Esophagus squamous epithelium (tissue), 5 donors: Measurements from ENCODE around the gene POC1B. TPM values are rescaled to one million over a fixed set of nuclear protein-coding genes. Genes with fewer than 3 reads are reported as not detected.

Experiments used
- DNase-seq: peaks from one replicate; lab custom pipeline; 2025; lab: John Stamatoyannopoulos, UW
- H3K27ac ChIP-seq, 4 donors: fragments of 200-600 bp; sonication (generic); one replicate each; pipeline ENCODE4 v1.5.1; 2016 to 2019; ENCODE audit warnings: mild to moderate bottlenecking in 1 of 4
- H3K27me3 ChIP-seq, 4 donors: fragments of 200-600 bp; sonication (generic); 1 replicate in 3 of 4; 2 replicates in 1 of 4; pipeline versions ENCODE4 v1.5.1 to v1.6.0; 2017 to 2021; ENCODE audit warnings: antibody characterized with exemption in 1 of 4
- H3K36me3 ChIP-seq, 3 donors: fragments of 200-600 bp; sonication (generic); one replicate each; pipeline ENCODE4 v1.5.1; 2016 to 2019
- H3K4me1 ChIP-seq, 3 donors: fragments of 200-600 bp; sonication (generic); one replicate each; pipeline ENCODE4 v1.5.1; 2017 to 2019
- H3K4me3 ChIP-seq, 4 donors: fragments of 200-600 bp; sonication (generic); 1 replicate in 3 of 4; 2 replicates in 1 of 4; pipeline ENCODE4 v1.5.1; 2016 to 2019; ENCODE audit warnings: mild to moderate bottlenecking in 2 of 4, moderate library complexity in 1 of 4
- H3K9me3 ChIP-seq, 3 donors: fragments of 200-600 bp; sonication (generic); one replicate each; pipeline ENCODE4 v1.5.1; 2016 to 2019
- CTCF ChIP-seq, 6 experiments: fragments of 450-650 bp in 4 of 6; fragments of 200-600 bp in 2 of 6; sonication (generic) in 2 of 6; IDR thresholded peaks; one replicate each; pipeline ENCODE4 v1.5.1; 2016 to 2019; ENCODE audit warnings: antibody characterized with exemption in 6 of 6, mild to moderate bottlenecking in 4 of 6, moderate library complexity in 4 of 6
- POLR2A ChIP-seq, 4 donors: fragments of 450-650 bp; IDR thresholded peaks; one replicate each; pipeline ENCODE4 v1.6.1; 2017; ENCODE audit warnings: antibody characterized with exemption in 4 of 4, mild to moderate bottlenecking in 4 of 4, moderate library complexity in 3 of 4
- WGBS, 2 donors: methylation state at CpG; one replicate each; pipeline ENCODE4 v1.1.5; 2018; 5-methylcytosine and 5-hydroxymethylcytosine counted together
- intact Hi-C: fragments of 100-400 bp; cut with DNase I; formaldehyde crosslinking; loops from one replicate; pipeline ENCODE4 v1.15.0; 2022
- total RNA-seq, 4 donors: library from RNA; depleted of rRNA; stranded (reverse); fragments of >200 nt; gene quantifications; one replicate each; pipeline ENCODE4 v1.1.0, GENCODE V29; 2016
- donor health status: DM: yes; HTN: yes; CAD: no.

The POC1B gene
- total RNA-seq, 4 donors from 2014 or later: 12.9 to 21.4 (median 15.3) TPM

GRCh38 chr12:89453121-89453978 lies 72.5 kb downstream of the POC1B start:
- intact Hi-C loops: loop anchor here (10.0 kb wide), 1 partner anchor 99 kb away; the partner anchor contains the start of gene DUSP6
- Histone ChIP-seq H3K27me3 (no peaks in the 10 kb centered on the region), H3K9me3 (no peaks in the 10 kb centered on the region), H3K36me3 (no peaks in the 10 kb centered on the region), H3K27ac (peak overlapping the region; percentile 15 to 84 (median 78)), H3K4me1 (peaks cover 4 to 30% (median 7%) of the 10 kb centered on the region in 3 donors), H3K4me3 (no peak overlapping the region)
- WGBS, 2 donors: 54 to 61% methylated on average over 6 of the region's 6 CpGs
- TF ChIP-seq CTCF (IDR thresholded peaks at IDR 0.05) (no peak), POLR2A (IDR thresholded peaks at IDR 0.05) (no peak)
- DNase-seq: no peak

- H3K27me3 ChIP-seq: no peaks in the 10 kb centered on the region
Observed at GRCh38 chr12:89451841-89452251, 74.0 kb downstream of the POC1B start.

GRCh38 chr12:89450907-89451306 lies 74.9 kb downstream of the POC1B start:
- Histone ChIP-seq H3K36me3 (no peaks in the 10 kb centered on the region), H3K27ac (peak overlapping the region in 2 of 4 donors; percentile 14 to 83), H3K27me3 (no peaks in the 10 kb centered on the region), H3K9me3 (no peaks in the 10 kb centered on the region), H3K4me1 (peaks cover 4 to 30% (median 7%) of the 10 kb centered on the region in 3 donors), H3K4me3 (no peak overlapping the region)
- no peak for DNase-seq
- intact Hi-C loops: loop anchor here (10.0 kb wide), 1 partner anchor 96 kb away; the partner anchor contains the start of gene DUSP6
- no peak for TF ChIP-seq POLR2A (IDR thresholded peaks at IDR 0.05)
- TF ChIP-seq CTCF (IDR thresholded peaks at IDR 0.05): no peak

More at GRCh38 chr12:89451841-89452251, 74.0 kb downstream of the POC1B start:
- H3K9me3 ChIP-seq: no peaks in the 10 kb centered on the region
- peak overlapping the region; percentile 35 to 83 (median 76) for H3K27ac ChIP-seq
- intact Hi-C loops: loop anchor here (10.0 kb wide), 1 partner anchor 97 kb away; the partner anchor contains the start of gene DUSP6
- no peaks in the 10 kb centered on the region for H3K36me3 ChIP-seq
- WGBS, 2 donors: 33 to 65% methylated on average over 9 of the region's 9 CpGs
- H3K4me1 ChIP-seq: peaks cover 4 to 30% (median 7%) of the 10 kb centered on the region in 3 donors
- no peak for DNase-seq
- peak overlapping the region in 1 of 4 donors; percentile 29 for H3K4me3 ChIP-seq
- TF ChIP-seq POLR2A (IDR thresholded peaks at IDR 0.05): no peak
- no peak for TF ChIP-seq CTCF (IDR thresholded peaks at IDR 0.05)

- Histone ChIP-seq H3K9me3 (no peaks in the 10 kb centered on the region), H3K27ac (no peak overlapping the region), H3K4me3 (no peak overlapping the region), H3K36me3 (no peaks in the 10 kb centered on the region), H3K27me3 (no peaks in the 10 kb centered on the region), H3K4me1 (peaks cover 0 to 23% (median 2%) of the 10 kb centered on the region in 3 donors)
- no peak for TF ChIP-seq CTCF (IDR thresholded peaks at IDR 0.05)
- TF ChIP-seq POLR2A (IDR thresholded peaks at IDR 0.05): no peak
- intact Hi-C loops: no loop called here
- no peak for DNase-seq
- WGBS, 2 donors: 95 to 100% methylated on average over 2 of the region's 2 CpGs
Observed at GRCh38 chr12:89448951-89449371, 76.9 kb downstream of the POC1B start.

- no peak overlapping the region for H3K4me3 ChIP-seq
- no peak overlapping the region for H3K27ac ChIP-seq
- no peak for DNase-seq
- no peaks in the 10 kb centered on the region for H3K9me3 ChIP-seq
- H3K4me1 ChIP-seq: peaks cover 0 to 19% (median 0%) of the 10 kb centered on the region in 3 donors
- TF ChIP-seq CTCF (IDR thresholded peaks at IDR 0.05): no peak
- TF ChIP-seq POLR2A (IDR thresholded peaks at IDR 0.05): no peak
- no peaks in the 10 kb centered on the region for H3K27me3 ChIP-seq
- H3K36me3 ChIP-seq: no peaks in the 10 kb centered on the region
- intact Hi-C loops: no loop called here
Observed at GRCh38 chr12:89448526-89448925, 77.3 kb downstream of the POC1B start.
